Measurements from ENCODE around the gene AGBL5. TPM values are rescaled to one million over a fixed set of nuclear protein-coding genes. Genes with fewer than 3 reads are reported as not detected.

The AGBL5 gene
- total RNA-seq, 1 experiment from 2014 or later: 55.4 TPM

Other genes with a start within 250 kb of the AGBL5 start
- 6.4 and 6.9 TPM in 2 replicates for gene DPYSL5, start 203.5 kb upstream of the AGBL5 start, total RNA-seq (2021)
- gene MAPRE3, start 81.0 kb upstream of the AGBL5 start, total RNA-seq (2021): 1.9 and 2.0 TPM in 2 replicates
- 53.9 and 55.3 TPM in 2 replicates for gene TMEM214, start 18.7 kb upstream of the AGBL5 start, total RNA-seq (2021)
- gene OST4, start 20.0 kb downstream of the AGBL5 start, total RNA-seq (2021): 214 and 215 TPM in 2 replicates
- gene EMILIN1, start 26.9 kb downstream of the AGBL5 start, total RNA-seq (2021): 1.2 and 1.8 TPM in 2 replicates
- 12.1 and 12.2 TPM in 2 replicates for gene KHK, start 35.1 kb downstream of the AGBL5 start, total RNA-seq (2021)
- 1.4 and 2.1 TPM in 2 replicates for gene CGREF1, start 67.5 kb downstream of the AGBL5 start, total RNA-seq (2021)
- 0.31 and 0.61 TPM in 2 replicates for gene ABHD1, start 72.1 kb downstream of the AGBL5 start, total RNA-seq (2021)
- 43.6 and 45.6 TPM in 2 replicates for gene PREB, start 83.0 kb downstream of the AGBL5 start, total RNA-seq (2021)
- not detected in 2 replicates for gene PRR30, start 87.7 kb downstream of the AGBL5 start, total RNA-seq (2021)
- not detected in 2 replicates for gene TCF23, start 97.3 kb downstream of the AGBL5 start, total RNA-seq (2021)
- 106 and 108 TPM in 2 replicates for gene ATRAID, start 160.4 kb downstream of the AGBL5 start, total RNA-seq (2021)
- 112 and 122 TPM in 2 replicates for gene SLC5A6, start 160.6 kb downstream of the AGBL5 start, total RNA-seq (2021)
- gene CAD, start 165.7 kb downstream of the AGBL5 start, total RNA-seq (2021): 117 and 130 TPM in 2 replicates
- 2.5 and 3.4 TPM in 2 replicates for gene SLC30A3, start 211.4 kb downstream of the AGBL5 start, total RNA-seq (2021)
- gene DNAJC5G, start 223.8 kb downstream of the AGBL5 start, total RNA-seq (2021): 0.37 and 0.44 TPM in 2 replicates
- gene TRIM54, start 230.8 kb downstream of the AGBL5 start, total RNA-seq (2021): 4.6 and 5.0 TPM in 2 replicates